H1 (cell line): ENCODE data around the gene INPP5A. TPM values are rescaled to one million over a fixed set of nuclear protein-coding genes. Genes with fewer than 3 reads are reported as not detected.

Experiments
- CEBPB ChIP-seq: IDR thresholded peaks from 2 replicates; pipeline ENCODE4 v1.6.1; 2012; ENCODE audit warnings: low read depth, low read length
- SRF ChIP-seq: IDR thresholded peaks from 2 replicates; pipeline ENCODE4 v1.6.1; 2011; ENCODE audit warnings: mild to moderate bottlenecking, low read depth, low read length, moderate library complexity
- ZNF274 ChIP-seq: IDR thresholded peaks from 2 replicates; pipeline ENCODE4 v1.7.0; 2012; ENCODE audit warnings: low read length, borderline replicate concordance; ENCODE audit errors: extremely low read depth
- polyA plus RNA-seq, 7 experiments: library from polyadenylated mRNA; depleted of rRNA in 3 of 7; stranded (reverse) in 5 of 7; unstranded in 2 of 7; fragments of >200 nt in 5 of 7; fragments of 200-250 nt in 2 of 7; gene quantifications; 1 replicate in 5 of 7; 2 replicates in 1 of 7; 4 replicates in 1 of 7; pipeline versions ENCODE4 v1.2.1 to v1.2.3, GENCODE V29; 2011 to 2013; ENCODE audit warnings: missing spikeins in 2 of 7, mixed read lengths in 2 of 7
- total RNA-seq: library from RNA; stranded (reverse); fragmentation: NEBNext Ultra II Directional; extraction: Animal tissue kit (Norgen Biotek cat#: 25700); gene quantifications from 2 replicates; pipeline ENCODE4 v1.2.1, GENCODE V29; 2021

INPP5A gene
- total and polyA plus RNA-seq, 2 of the 8 experiments (the other 6 are each of a cell fraction or from before 2014, with no cell fraction given): 19.7 to 27.5 TPM

DNA sequence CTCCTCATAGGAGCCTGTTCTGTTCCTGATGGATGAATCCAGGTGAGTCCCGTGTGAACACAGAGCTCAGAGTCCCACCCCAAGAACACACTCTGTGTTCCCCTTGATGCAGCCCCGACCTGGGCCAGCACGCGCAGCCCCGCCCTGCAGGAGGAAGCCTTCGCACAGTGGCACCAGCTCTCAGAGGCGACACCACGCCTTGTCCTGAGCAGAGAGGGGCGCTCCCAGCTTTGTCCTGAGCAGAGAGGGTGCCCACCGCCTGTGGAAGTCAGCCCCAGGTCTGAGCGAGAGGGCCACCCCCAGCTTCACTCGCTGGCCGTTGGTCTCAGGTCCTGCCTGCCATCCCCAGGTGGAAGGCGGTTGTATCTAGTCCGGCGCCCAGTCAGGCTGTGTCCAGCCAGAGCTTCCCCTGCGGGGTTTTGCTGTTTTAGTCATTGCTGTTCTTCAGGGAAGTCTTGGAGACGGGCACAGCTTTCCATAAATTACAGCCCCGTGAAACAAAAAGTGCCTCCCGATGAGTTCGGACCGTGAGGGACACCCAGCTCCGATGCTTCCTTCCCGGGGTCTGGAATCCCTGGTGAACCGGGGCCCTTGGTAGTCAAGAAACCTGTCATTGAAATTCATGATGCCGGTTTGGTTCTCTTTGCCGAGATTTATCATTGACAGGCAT is 204.7 kb downstream of the INPP5A start (continued):
- TF ChIP-seq SRF (no peak), CEBPB (no peak), ZNF274 (no peak)
